Nephron progenitor cell (in vitro differentiated cells): ENCODE data around the gene QSER1.
A peak's percentile ranks its signal among the peaks of the same experiment; 100 is the strongest.

Experiments used
- DNase-seq: peaks from one replicate; pipeline ENCODE4 v3.0.0; 2021
- H3K27ac Mint-ChIP-seq: 2 replicates; pipeline ENCODE4 v1.8.0; 2021; ENCODE audit warnings: mild to moderate bottlenecking, moderate library complexity, mixed read lengths
- H3K27me3 Mint-ChIP-seq: 2 replicates; pipeline ENCODE4 v1.8.0; 2021; ENCODE audit warnings: mild to moderate bottlenecking, low read depth, mixed read lengths; ENCODE audit not compliant: poor library complexity
- H3K36me3 Mint-ChIP-seq: 2 replicates; pipeline ENCODE4 v1.8.0; 2021; ENCODE audit warnings: low read depth, mixed read lengths
- H3K4me1 Mint-ChIP-seq: 2 replicates; pipeline ENCODE4 v1.8.0; 2021; ENCODE audit warnings: mixed read lengths
- H3K4me3 Mint-ChIP-seq: 2 replicates; pipeline ENCODE4 v1.8.0; 2021; ENCODE audit warnings: mild to moderate bottlenecking, moderate library complexity, mixed read lengths
- H3K9me3 Mint-ChIP-seq: 2 replicates; pipeline ENCODE4 v1.8.0; 2021; ENCODE audit warnings: mild to moderate bottlenecking, moderate library complexity, mixed read lengths
- TF ChIP-seq, protein P1 (sequence below): fragments of 200-600 bp; sonication (generic); IDR thresholded peaks from 2 replicates; pipeline ENCODE4 v1.5.0; 2021; ENCODE audit warnings: antibody characterized with exemption

QSER1 gene

DNA sequence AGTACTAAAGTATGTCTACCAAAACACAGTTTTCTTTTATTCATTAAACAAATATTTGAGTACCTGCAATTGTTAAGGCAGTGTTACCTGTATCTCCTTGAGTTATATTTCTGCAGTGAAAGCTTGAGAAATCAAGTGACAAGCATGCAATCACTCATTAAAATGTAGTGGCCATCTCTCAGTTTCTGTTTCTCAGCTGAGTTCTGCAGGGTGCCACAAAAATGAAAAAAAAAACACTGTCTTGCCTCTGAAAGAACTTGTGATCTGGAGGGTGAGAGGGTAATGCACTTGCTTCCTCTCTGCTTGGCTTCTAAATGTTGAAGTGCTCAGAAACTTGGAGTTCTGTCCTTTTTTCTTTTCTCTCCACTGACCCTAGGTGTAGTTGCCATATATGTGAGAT is 6.8 kb downstream of the QSER1 start:
- no peak for DNase-seq
- H3K4me3 Mint-ChIP-seq, result no peak overlapping the region
- peaks cover 48% of the 10 kb centered on the region for H3K4me1 Mint-ChIP-seq
- no peaks in the 10 kb centered on the region for H3K9me3 Mint-ChIP-seq
- peaks cover 72% of the 10 kb centered on the region for H3K36me3 Mint-ChIP-seq
- no peak overlapping the region for H3K27ac Mint-ChIP-seq
- H3K27me3 Mint-ChIP-seq, result peaks cover 4% of the 10 kb centered on the region
- TF ChIP-seq, protein P1, sequence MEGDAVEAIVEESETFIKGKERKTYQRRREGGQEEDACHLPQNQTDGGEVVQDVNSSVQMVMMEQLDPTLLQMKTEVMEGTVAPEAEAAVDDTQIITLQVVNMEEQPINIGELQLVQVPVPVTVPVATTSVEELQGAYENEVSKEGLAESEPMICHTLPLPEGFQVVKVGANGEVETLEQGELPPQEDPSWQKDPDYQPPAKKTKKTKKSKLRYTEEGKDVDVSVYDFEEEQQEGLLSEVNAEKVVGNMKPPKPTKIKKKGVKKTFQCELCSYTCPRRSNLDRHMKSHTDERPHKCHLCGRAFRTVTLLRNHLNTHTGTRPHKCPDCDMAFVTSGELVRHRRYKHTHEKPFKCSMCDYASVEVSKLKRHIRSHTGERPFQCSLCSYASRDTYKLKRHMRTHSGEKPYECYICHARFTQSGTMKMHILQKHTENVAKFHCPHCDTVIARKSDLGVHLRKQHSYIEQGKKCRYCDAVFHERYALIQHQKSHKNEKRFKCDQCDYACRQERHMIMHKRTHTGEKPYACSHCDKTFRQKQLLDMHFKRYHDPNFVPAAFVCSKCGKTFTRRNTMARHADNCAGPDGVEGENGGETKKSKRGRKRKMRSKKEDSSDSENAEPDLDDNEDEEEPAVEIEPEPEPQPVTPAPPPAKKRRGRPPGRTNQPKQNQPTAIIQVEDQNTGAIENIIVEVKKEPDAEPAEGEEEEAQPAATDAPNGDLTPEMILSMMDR, result no peak

GRCh38 chr11:32902089-32902665 is 9.6 kb downstream of the QSER1 start:
- no peak overlapping the region for H3K27ac Mint-ChIP-seq
- peaks cover 82% of the 10 kb centered on the region for H3K36me3 Mint-ChIP-seq
- no peak for DNase-seq

DNA sequence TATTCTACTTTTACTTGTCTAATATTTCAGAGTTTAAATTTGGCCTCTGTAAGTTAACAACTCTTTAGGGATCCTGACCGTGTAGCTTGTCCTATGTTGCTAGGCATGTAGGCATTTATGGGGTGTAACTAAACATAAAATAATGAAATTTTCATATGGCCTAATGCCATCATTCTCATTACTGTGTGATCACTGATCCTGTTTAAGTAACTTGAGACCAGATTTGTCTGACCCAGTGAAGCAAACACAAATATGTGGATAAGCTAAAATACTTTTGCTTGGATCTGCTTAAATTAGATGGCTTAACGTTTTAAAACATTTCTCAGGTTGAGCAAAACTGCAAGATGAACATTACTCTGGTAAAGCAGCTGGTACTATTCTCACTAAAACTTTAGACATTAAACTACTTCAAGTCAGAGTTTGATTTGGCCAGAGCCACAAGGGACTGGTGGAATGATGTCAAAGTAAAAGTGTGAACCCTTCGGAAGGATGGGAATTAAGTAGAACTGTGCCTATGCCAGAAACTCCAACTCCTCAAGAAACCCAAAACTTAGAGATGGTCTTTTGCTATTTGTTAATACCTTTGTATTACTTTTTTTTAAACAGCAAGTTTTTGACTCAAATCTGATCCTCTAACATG is 12.5 kb downstream of the QSER1 start:
- no peak for DNase-seq
- TF ChIP-seq, protein P1, result no peak
- Mint-ChIP-seq H3K4me1 (peaks cover 16% of the 10 kb centered on the region), H3K9me3 (peaks cover 4% of the 10 kb centered on the region), H3K27me3 (no peaks in the 10 kb centered on the region), H3K4me3 (no peak overlapping the region), H3K36me3 (peaks cover 84% of the 10 kb centered on the region), H3K27ac (peak overlapping the region; percentile 93)

More at GRCh38 chr11:32902089-32902665, 9.6 kb downstream of the QSER1 start:
- Mint-ChIP-seq H3K4me1 (peaks cover 39% of the 10 kb centered on the region), H3K9me3 (no peaks in the 10 kb centered on the region), H3K4me3 (no peak overlapping the region), H3K27me3 (peaks cover 4% of the 10 kb centered on the region)
- TF ChIP-seq, protein P1, result no peak

- Mint-ChIP-seq H3K36me3 (peaks cover 88% of the 10 kb centered on the region), H3K9me3 (peaks cover 4% of the 10 kb centered on the region), H3K27me3 (no peaks in the 10 kb centered on the region), H3K4me3 (no peak overlapping the region), H3K27ac (no peak overlapping the region), H3K4me1 (peaks cover 10% of the 10 kb centered on the region)
- DNase-seq, result no peak
- TF ChIP-seq, protein P1, result no peak
Measured at GRCh38 chr11:32908619-32909018, 16.0 kb downstream of the QSER1 start.

GRCh38 chr11:32911413-32911812 is 18.8 kb downstream of the QSER1 start:
- H3K9me3 Mint-ChIP-seq, result peaks cover 4% of the 10 kb centered on the region
- H3K36me3 Mint-ChIP-seq, result peaks cover 85% of the 10 kb centered on the region
- H3K4me3 Mint-ChIP-seq, result no peak overlapping the region
- no peak overlapping the region for H3K27ac Mint-ChIP-seq
- no peak for DNase-seq
- TF ChIP-seq, protein P1, result no peak
- no peaks in the 10 kb centered on the region for H3K4me1 Mint-ChIP-seq
- H3K27me3 Mint-ChIP-seq, result no peaks in the 10 kb centered on the region

DNA sequence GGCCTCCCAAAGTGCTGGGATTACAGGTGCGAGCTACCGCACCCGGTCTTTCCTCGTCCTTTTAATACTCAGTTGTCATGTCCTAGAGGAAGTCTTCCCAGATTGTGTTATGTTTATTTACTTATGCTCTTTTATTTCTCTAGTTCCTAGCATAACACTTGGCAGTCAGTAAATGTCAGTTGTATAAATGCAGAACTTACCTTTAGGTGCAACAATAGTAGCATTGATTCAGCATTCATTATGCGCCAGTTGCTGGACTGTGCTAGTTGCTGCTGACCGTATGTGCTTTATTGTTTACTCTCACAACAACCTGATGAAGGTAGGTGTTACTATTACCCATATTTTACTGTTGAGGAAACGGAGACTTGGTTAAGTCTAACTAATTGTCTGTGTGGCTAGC is 20.8 kb downstream of the QSER1 start:
- H3K27ac Mint-ChIP-seq, result no peak overlapping the region
- peaks cover 5% of the 10 kb centered on the region for H3K4me1 Mint-ChIP-seq

More for the DNA sequence above, 20.8 kb downstream of the QSER1 start:
- no peak for DNase-seq
- H3K9me3 Mint-ChIP-seq, result peaks cover 7% of the 10 kb centered on the region
- no peak overlapping the region for H3K4me3 Mint-ChIP-seq
- no peaks in the 10 kb centered on the region for H3K27me3 Mint-ChIP-seq
- TF ChIP-seq, protein P1, result no peak
- H3K36me3 Mint-ChIP-seq, result peaks cover 82% of the 10 kb centered on the region
